Vagina (tissue), 2 donors: ENCODE results near the gene NRG2. TPM values are rescaled to one million over a fixed set of nuclear protein-coding genes. Genes with fewer than 3 reads are reported as not detected.
A peak's percentile ranks its signal among the peaks of the same experiment; 100 is the strongest.

Experiments used
- DNase-seq, 2 donors: peaks; one replicate each; pipeline ENCODE4 v3.0.0-alpha.2; 2017; ENCODE audit errors: extremely low spot score in 2 of 2
- H3K27ac ChIP-seq: fragments of 200-600 bp; sonication (generic); one replicate; pipeline ENCODE4 v1.5.1; 2019
- H3K27me3 ChIP-seq: fragments of 200-600 bp; sonication (generic); one replicate; pipeline ENCODE4 v1.5.1; 2019
- H3K36me3 ChIP-seq, 2 donors: fragments of 200-600 bp; sonication (generic); one replicate each; pipeline ENCODE4 v1.5.1; 2017 to 2019
- H3K4me1 ChIP-seq: fragments of 200-600 bp; sonication (generic); one replicate; pipeline ENCODE4 v1.5.1; 2019
- H3K4me3 ChIP-seq, 2 donors: fragments of 200-600 bp; sonication (generic); 1 replicate in 1 of 2; 2 replicates in 1 of 2; pipeline ENCODE4 v1.5.1; 2016 to 2019
- H3K9me3 ChIP-seq: fragments of 200-600 bp; sonication (generic); one replicate; pipeline ENCODE4 v1.5.1; 2019
- POLR2A ChIP-seq, 2 donors: fragments of 450-650 bp; IDR thresholded peaks; one replicate each; pipeline ENCODE4 v1.6.1; 2017; ENCODE audit warnings: antibody characterized with exemption in 2 of 2, mild to moderate bottlenecking in 2 of 2, moderate library complexity in 2 of 2
- POLR2AphosphoS5 ChIP-seq, 2 donors: sonication (generic); formaldehyde crosslinking; IDR thresholded peaks; one replicate each; pipeline ENCODE4 v1.9.0; 2017; ENCODE audit warnings: antibody characterized with exemption in 2 of 2, mild to moderate bottlenecking in 2 of 2, low read depth in 1 of 2; ENCODE audit not compliant: insufficient read depth in 1 of 2
- intact Hi-C: fragments of 100-400 bp; cut with DNase I; formaldehyde crosslinking; loops from one replicate; pipeline ENCODE4 v1.15.1; 2023
- total RNA-seq: library from RNA; depleted of rRNA; stranded (reverse); fragments of >200 nt; gene quantifications from one replicate; pipeline ENCODE4 v1.2.3, GENCODE V29; 2016
- TF ChIP-seq, protein P1 (sequence below), 3 experiments: fragments of 450-650 bp in 2 of 3; fragments of 200-600 bp in 1 of 3; sonication (generic) in 1 of 3; IDR thresholded peaks; one replicate each; pipeline ENCODE4 v1.5.1; 2017 to 2019; ENCODE audit warnings: antibody characterized with exemption in 3 of 3, mild to moderate bottlenecking in 2 of 3, moderate library complexity in 2 of 3

The NRG2 gene
- total RNA-seq, 1 donor from 2014 or later = 5.2 TPM

DNA sequence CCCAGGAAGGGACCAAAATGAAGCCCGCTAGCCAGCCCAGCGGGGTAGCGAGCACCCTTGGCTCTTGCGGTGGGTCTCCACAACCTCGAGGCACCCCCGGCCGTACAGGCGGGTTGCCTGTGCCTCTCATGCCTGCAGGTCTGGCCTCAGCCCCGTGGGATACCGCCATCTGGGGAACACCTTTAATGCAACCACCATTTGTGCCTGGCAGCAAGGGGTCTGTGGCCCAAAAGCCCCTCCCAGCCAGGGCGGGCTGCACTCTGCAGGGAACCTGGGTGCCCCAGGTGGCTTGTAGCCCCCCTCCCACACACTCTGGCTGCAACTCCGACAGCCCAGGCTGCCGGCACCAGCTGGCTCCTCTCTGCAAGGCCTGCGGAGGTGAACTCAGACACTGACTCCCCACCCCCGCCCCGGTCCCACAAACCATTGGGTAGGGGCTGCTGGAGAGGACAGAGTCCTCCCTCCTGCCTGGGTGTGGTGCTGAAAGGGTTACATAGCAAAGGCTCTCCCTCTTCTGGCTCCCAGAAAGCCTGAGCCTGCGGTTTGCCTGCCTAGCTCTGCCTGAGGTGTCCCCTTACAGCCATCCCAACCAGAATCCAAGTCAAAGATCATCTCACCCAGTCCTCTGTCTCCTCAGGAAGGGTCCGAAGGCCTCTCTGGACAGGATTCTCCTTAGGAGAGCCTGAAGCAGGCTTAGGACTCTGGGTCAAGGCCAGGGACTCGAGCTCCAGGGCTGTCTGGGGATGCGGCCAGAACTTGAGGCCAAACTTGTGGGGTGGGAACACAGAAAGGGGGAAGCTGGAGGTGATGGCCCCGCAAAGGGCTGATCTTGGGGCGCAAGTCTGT, 138.1 kb downstream of the NRG2 start:
- DNase-seq = no peak
- H3K36me3 ChIP-seq = no peaks in the 10 kb centered on the region
- TF ChIP-seq, protein P1, sequence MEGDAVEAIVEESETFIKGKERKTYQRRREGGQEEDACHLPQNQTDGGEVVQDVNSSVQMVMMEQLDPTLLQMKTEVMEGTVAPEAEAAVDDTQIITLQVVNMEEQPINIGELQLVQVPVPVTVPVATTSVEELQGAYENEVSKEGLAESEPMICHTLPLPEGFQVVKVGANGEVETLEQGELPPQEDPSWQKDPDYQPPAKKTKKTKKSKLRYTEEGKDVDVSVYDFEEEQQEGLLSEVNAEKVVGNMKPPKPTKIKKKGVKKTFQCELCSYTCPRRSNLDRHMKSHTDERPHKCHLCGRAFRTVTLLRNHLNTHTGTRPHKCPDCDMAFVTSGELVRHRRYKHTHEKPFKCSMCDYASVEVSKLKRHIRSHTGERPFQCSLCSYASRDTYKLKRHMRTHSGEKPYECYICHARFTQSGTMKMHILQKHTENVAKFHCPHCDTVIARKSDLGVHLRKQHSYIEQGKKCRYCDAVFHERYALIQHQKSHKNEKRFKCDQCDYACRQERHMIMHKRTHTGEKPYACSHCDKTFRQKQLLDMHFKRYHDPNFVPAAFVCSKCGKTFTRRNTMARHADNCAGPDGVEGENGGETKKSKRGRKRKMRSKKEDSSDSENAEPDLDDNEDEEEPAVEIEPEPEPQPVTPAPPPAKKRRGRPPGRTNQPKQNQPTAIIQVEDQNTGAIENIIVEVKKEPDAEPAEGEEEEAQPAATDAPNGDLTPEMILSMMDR (IDR thresholded peaks at IDR 0.05) = no peak
- TF ChIP-seq POLR2A (IDR thresholded peaks at IDR 0.05) (no peak), POLR2AphosphoS5 (IDR thresholded peaks at IDR 0.05; ENCODE audit: insufficient read depth in 1 of 2, low read depth in 1 of 2) (no peak)
- H3K27me3 ChIP-seq = no peaks in the 10 kb centered on the region
- intact Hi-C loops = no loop called here
- peak overlapping the region; percentile 55 to 56 for H3K4me3 ChIP-seq
- H3K27ac ChIP-seq = peak overlapping the region; percentile 46
- H3K9me3 ChIP-seq = no peaks in the 10 kb centered on the region
- peaks cover 33% of the 10 kb centered on the region for H3K4me1 ChIP-seq

DNA sequence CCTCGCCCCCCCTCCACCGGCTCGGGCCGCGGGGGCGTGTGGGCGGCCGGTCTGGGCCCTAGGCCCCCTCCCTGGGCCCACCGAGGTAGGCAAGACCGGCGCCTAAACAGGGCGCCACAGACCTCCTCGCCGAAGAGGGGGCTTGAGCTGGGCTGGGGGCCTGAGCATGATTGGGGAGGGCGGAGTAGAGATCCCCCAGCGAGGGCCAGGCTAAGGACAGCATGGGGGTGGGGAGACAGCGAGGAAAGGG, 138.6 kb downstream of the NRG2 start:
- TF ChIP-seq POLR2AphosphoS5 (IDR thresholded peaks at IDR 0.05; ENCODE audit: insufficient read depth in 1 of 2, low read depth in 1 of 2) = no peak
- TF ChIP-seq POLR2A (IDR thresholded peaks at IDR 0.05) = no peak
- TF ChIP-seq, protein P1 (IDR thresholded peaks at IDR 0.05) = no peak
- no peaks in the 10 kb centered on the region for H3K36me3 ChIP-seq
- peak overlapping the region; percentile 55 to 56 for H3K4me3 ChIP-seq
- intact Hi-C loops = no loop called here
- DNase-seq = no peak
- H3K27ac ChIP-seq = peak overlapping the region; percentile 46
- H3K9me3 ChIP-seq = no peaks in the 10 kb centered on the region
- H3K27me3 ChIP-seq = no peaks in the 10 kb centered on the region
- H3K4me1 ChIP-seq = peaks cover 33% of the 10 kb centered on the region

DNA sequence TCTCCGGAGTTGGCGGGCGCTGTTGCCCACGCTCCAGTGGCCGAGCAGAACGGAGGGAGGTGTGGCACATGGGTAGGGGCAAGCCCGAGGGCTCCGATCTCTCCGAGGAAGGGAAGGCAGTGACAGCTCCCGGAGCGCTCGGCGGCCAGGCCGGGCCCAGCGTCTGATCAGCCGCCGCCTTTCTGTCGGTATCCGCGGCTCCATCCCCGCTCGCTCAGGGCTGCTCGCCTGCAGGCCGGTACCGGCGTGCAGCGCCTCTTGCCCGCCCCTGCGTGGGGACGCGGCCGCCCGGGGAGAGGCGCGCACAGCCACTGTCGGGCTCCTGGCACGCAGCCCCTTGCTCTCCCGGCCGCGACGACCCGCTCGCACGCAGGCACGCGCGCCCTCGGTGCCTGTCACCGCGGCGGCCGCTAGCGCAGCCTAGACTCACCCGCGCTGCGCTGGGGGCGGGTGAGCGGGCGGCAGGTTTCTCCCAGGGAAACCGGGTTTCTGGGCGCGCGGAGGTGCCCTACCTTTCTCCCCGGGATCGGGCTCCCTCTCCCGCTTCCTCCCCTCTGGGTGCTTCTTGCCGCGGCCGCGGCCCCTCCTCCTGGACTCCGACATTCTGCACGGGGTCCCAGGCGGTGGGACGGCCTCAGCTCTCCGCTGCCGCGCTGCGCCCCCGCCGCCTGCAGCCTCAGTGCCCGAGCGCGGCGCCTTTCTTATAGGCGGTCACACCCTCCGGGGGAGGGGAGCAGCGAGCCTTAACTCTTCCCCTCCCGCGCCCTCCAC, 139.1 kb downstream of the NRG2 start:
- peak overlapping the region; percentile 46 for H3K27ac ChIP-seq

DNA sequence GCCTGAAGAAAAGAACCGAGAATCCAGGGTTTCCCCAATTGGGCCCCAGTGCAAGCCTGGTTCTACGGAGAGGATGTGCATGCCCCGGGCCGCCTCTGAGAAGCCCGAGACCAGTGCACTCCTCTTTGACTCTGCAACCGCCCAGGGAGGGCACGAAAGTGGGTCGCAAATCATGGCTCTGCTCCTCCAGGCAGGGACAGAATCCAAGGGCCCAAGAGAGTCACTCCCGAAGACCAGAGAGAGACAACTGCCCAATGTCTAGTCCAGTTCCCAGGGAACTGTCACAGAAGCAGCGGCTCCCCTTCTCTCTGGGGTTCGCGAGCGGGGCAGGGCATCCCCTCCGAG, 139.7 kb downstream of the NRG2 start:
- H3K27ac ChIP-seq = no peak overlapping the region
- no peaks in the 10 kb centered on the region for H3K9me3 ChIP-seq
- H3K4me1 ChIP-seq = peaks cover 33% of the 10 kb centered on the region
- H3K4me3 ChIP-seq = peak overlapping the region; percentile 55 to 56
- H3K27me3 ChIP-seq = no peaks in the 10 kb centered on the region
- TF ChIP-seq POLR2A (IDR thresholded peaks at IDR 0.05) (no peak), POLR2AphosphoS5 (IDR thresholded peaks at IDR 0.05; ENCODE audit: insufficient read depth in 1 of 2, low read depth in 1 of 2) (no peak)
- TF ChIP-seq, protein P1 (IDR thresholded peaks at IDR 0.05) = no peak
- intact Hi-C loops = no loop called here
- DNase-seq = no peak
- H3K36me3 ChIP-seq = no peaks in the 10 kb centered on the region

More for the DNA sequence above, 139.1 kb downstream of the NRG2 start:
- peak overlapping the region; percentile 55 to 56 for H3K4me3 ChIP-seq
- no peak for DNase-seq
- no peaks in the 10 kb centered on the region for H3K9me3 ChIP-seq
- no peaks in the 10 kb centered on the region for H3K27me3 ChIP-seq
- TF ChIP-seq POLR2AphosphoS5 (IDR thresholded peaks at IDR 0.05; ENCODE audit: insufficient read depth in 1 of 2, low read depth in 1 of 2) = peak in 1 of 2 donors; percentile 64
- TF ChIP-seq, protein P1 (IDR thresholded peaks at IDR 0.05) = no peak
- intact Hi-C loops = no loop called here
- H3K4me1 ChIP-seq = peaks cover 33% of the 10 kb centered on the region
- no peaks in the 10 kb centered on the region for H3K36me3 ChIP-seq

DNA sequence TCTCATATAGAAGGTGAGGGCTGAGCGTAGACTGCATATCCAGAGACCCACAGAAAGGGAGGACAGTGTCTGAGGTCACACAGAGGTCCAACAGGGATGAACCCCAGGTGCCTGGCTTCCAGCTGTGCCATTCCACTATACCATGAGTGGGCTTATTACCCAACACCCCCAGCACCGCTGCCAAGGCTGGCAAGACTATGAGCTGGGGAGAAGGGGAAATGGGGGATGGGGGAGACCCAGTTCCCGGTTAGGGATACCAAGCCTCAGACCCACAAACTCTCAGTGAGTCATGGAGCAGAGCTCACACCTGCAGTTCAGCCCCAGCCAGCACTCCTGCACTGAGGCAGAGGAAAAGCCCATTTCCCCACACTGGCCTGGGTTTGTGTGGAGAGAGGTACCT, 141.1 kb downstream of the NRG2 start:
- no peak overlapping the region for H3K27ac ChIP-seq
- H3K4me3 ChIP-seq = no peak overlapping the region
- no peaks in the 10 kb centered on the region for H3K9me3 ChIP-seq
- intact Hi-C loops = no loop called here
- TF ChIP-seq, protein P1 (IDR thresholded peaks at IDR 0.05) = no peak
- TF ChIP-seq POLR2A (IDR thresholded peaks at IDR 0.05) (no peak), POLR2AphosphoS5 (IDR thresholded peaks at IDR 0.05; ENCODE audit: insufficient read depth in 1 of 2, low read depth in 1 of 2) (no peak)
- peaks cover 38% of the 10 kb centered on the region for H3K4me1 ChIP-seq
- no peak for DNase-seq
- H3K27me3 ChIP-seq = no peaks in the 10 kb centered on the region
- H3K36me3 ChIP-seq = no peaks in the 10 kb centered on the region
